T-helper 17 cell (primary cell): ENCODE measurements around the gene PDLIM5. TPM values are rescaled to one million over a fixed set of nuclear protein-coding genes. Genes with fewer than 3 reads are reported as not detected.

ENCODE experiments used
- ATAC-seq: fragments of 150-1000 bp; cut with Tn5 transposase; 2 replicates; pipeline ENCODE4 v1.10.0; 2021; ENCODE audit warnings: mild to moderate bottlenecking, moderate library complexity
- DNase-seq, 3 donors: peaks; one replicate each; pipeline versions ENCODE4 v3.0.0 to v3.0.0-alpha.2; 2020 to 2021
- H3K9me3 ChIP-seq: one replicate; pipeline ENCODE4 v1.7.0; 2013; ENCODE audit warnings: low read length, mild to moderate bottlenecking; ENCODE audit not compliant: control insufficient read depth, poor library complexity, severe bottlenecking
- H3K27ac Mint-ChIP-seq: one replicate; pipeline ENCODE4 v1.8.0; 2022; ENCODE audit warnings: mild to moderate bottlenecking, moderate library complexity, mixed read lengths
- H3K27me3 Mint-ChIP-seq: one replicate; pipeline ENCODE4 v1.8.0; 2022; ENCODE audit warnings: mixed read lengths
- H3K36me3 Mint-ChIP-seq: one replicate; pipeline ENCODE4 v1.8.0; 2022; ENCODE audit warnings: low read depth, mixed read lengths
- H3K4me1 Mint-ChIP-seq: one replicate; pipeline ENCODE4 v1.8.0; 2022; ENCODE audit warnings: mild to moderate bottlenecking, mixed read lengths
- H3K4me3 Mint-ChIP-seq: one replicate; pipeline ENCODE4 v1.8.0; 2022; ENCODE audit warnings: mild to moderate bottlenecking, moderate library complexity, mixed read lengths
- total RNA-seq, 4 donors: library from RNA in 2 of 4; stranded (reverse) in 2 of 4; gene quantifications; one replicate each; pipeline ENCODE4 v1.2.3 and lab custom pipeline; 2022 to 2026

The PDLIM5 gene
- total RNA-seq, 2 donors from 2014 or later: 25.9 to 37.6 TPM

- H3K27ac Mint-ChIP-seq: no peak overlapping the region
- H3K36me3 Mint-ChIP-seq: no peaks in the 10 kb centered on the region
- H3K27me3 Mint-ChIP-seq: peaks cover 6% of the 10 kb centered on the region
These were observed 15.2 kb upstream of the PDLIM5 start for GRCh38 chr4:94436512-94436911.

DNA sequence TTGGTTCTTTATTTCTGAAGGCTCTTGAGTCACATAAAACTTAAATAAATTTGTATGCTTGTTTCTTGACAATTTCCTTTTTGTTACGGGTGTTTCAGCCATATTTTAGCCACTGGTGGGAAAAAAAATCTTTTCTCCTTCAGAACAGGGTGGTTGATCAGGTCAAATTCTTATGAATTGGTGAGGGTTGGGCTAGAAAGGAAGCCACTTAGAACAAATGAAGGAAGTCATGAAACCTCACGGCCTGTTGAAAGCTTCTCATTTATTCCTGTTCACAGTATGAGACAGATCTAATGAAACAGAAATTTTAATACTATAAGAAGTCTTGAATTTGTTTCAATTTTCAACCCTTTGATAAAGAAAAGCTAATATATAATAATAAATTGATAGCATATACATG lies 12.1 kb upstream of the PDLIM5 start:
- ATAC-seq: no peak
- peaks cover 6% of the 10 kb centered on the region for H3K27me3 Mint-ChIP-seq
- no peak overlapping the region for H3K4me3 Mint-ChIP-seq
- H3K4me1 Mint-ChIP-seq: no peaks in the 10 kb centered on the region
- H3K9me3 ChIP-seq: no peaks in the 10 kb centered on the region
- H3K27ac Mint-ChIP-seq: no peak overlapping the region
- H3K36me3 Mint-ChIP-seq: no peaks in the 10 kb centered on the region
- DNase-seq: no peak

More at GRCh38 chr4:94436512-94436911, 15.2 kb upstream of the PDLIM5 start:
- Mint-ChIP-seq H3K4me3 (no peak overlapping the region), H3K4me1 (no peaks in the 10 kb centered on the region)
- H3K9me3 ChIP-seq: no peaks in the 10 kb centered on the region
- DNase-seq (no peak), ATAC-seq (no peak)

DNA sequence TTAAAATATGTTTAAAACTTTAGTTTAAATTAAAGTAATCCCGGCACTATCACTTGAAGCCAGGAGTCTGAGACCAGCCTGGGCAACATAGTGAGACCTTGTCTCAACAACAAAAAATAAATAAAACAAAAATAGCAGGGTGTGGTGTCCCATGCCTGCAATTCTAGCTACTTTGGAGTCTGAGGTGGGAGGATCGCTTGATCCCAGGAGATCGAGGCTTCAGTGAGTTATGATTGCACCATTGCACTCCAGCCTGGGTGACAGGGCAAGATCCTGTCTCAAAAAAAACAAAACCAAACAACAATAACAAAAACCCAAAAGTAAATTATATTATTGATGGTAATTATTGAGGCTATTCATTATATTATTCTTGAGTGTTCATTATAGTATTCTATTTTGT lies 9.9 kb upstream of the PDLIM5 start:
- H3K27me3 Mint-ChIP-seq: peaks cover 14% of the 10 kb centered on the region
- ATAC-seq: no peak
- no peaks in the 10 kb centered on the region for H3K9me3 ChIP-seq
- H3K4me3 Mint-ChIP-seq: no peak overlapping the region
- H3K4me1 Mint-ChIP-seq: no peaks in the 10 kb centered on the region
- H3K36me3 Mint-ChIP-seq: no peaks in the 10 kb centered on the region
- DNase-seq: no peak
- no peak overlapping the region for H3K27ac Mint-ChIP-seq

DNA sequence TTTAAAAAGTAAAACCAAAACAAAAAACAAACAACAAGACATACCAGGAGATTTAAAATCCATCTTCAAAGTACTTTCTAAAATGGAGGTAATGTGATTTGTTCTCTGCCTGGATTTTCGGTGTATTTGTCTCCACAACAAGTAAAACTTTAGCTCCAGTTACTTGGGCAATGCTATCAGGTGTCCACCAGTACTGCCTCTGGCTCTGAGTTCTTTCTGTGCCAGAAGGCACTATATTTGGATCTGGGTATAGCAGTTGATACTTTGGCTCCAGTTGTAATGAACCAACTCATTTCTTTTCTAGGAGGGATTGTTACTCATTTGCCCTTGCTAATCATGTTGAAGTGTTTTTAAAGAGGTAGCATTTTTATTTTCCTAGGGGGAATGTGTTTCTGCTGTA lies 9.5 kb upstream of the PDLIM5 start:
- DNase-seq (no peak), ATAC-seq (no peak)
- Mint-ChIP-seq H3K4me1 (peaks cover 3% of the 10 kb centered on the region), H3K36me3 (peaks cover 2% of the 10 kb centered on the region), H3K27ac (no peak overlapping the region), H3K27me3 (peaks cover 14% of the 10 kb centered on the region), H3K4me3 (no peak overlapping the region)
- H3K9me3 ChIP-seq: no peaks in the 10 kb centered on the region

DNA sequence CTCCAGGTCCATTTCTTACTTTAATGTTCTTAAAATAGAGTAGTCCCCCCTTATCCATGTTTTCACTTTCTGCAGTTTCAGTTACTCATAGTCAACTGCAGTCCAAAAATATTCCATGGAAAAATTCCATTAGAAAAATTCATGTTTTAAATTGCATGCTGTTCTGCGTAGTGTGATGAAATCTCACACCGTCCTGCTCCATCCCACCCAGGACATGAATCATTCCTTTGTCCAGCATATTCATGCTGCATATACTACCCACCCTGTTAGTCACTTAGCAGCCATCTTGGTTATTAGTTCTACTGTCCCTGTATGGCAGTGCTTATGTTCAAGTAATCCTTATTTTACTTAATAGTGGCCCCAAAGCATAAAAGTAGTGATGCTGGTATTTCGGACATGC lies 5.4 kb upstream of the PDLIM5 start:
- DNase-seq (no peak), ATAC-seq (no peak)
- no peak overlapping the region for H3K4me3 Mint-ChIP-seq
- H3K9me3 ChIP-seq: no peaks in the 10 kb centered on the region
- H3K27me3 Mint-ChIP-seq: peaks cover 33% of the 10 kb centered on the region
- no peak overlapping the region for H3K27ac Mint-ChIP-seq
- H3K4me1 Mint-ChIP-seq: peaks cover 8% of the 10 kb centered on the region
- peaks cover 4% of the 10 kb centered on the region for H3K36me3 Mint-ChIP-seq

DNA sequence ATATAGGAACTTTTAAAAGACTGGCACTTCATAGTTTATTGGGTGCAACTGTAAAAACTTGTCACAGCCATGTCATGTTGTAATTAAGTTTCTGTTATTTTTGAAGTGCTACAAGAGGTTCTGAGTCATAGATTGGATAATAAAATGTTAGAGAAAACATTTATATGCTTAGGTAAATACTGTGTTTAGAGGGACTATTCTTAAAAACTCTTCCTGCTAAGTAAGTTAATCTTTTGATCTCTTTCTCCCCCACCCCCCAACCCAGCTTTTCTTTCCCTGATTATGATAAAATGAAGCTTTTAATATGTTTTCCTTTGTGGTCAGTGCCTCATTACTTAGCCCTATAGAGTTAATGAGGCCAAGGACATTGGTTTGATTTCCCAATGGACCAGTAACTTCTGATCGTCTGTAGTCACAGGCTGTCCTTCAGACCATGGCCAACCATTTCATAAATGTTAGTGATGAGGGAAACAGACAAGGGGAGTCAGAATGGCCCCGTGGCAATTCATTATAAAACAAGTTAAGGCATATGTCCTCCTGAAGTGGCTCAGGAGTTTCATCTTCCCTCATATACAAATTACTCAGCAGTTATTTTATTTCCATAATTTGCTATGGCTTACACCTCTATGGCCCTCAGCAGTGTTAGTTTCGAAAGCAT lies 3.9 kb upstream of the PDLIM5 start:
- Mint-ChIP-seq H3K4me1 (peaks cover 13% of the 10 kb centered on the region), H3K36me3 (peaks cover 4% of the 10 kb centered on the region), H3K27ac (no peak overlapping the region), H3K4me3 (no peak overlapping the region), H3K27me3 (peaks cover 33% of the 10 kb centered on the region)
- DNase-seq (no peak), ATAC-seq (no peak)
- no peaks in the 10 kb centered on the region for H3K9me3 ChIP-seq

DNA sequence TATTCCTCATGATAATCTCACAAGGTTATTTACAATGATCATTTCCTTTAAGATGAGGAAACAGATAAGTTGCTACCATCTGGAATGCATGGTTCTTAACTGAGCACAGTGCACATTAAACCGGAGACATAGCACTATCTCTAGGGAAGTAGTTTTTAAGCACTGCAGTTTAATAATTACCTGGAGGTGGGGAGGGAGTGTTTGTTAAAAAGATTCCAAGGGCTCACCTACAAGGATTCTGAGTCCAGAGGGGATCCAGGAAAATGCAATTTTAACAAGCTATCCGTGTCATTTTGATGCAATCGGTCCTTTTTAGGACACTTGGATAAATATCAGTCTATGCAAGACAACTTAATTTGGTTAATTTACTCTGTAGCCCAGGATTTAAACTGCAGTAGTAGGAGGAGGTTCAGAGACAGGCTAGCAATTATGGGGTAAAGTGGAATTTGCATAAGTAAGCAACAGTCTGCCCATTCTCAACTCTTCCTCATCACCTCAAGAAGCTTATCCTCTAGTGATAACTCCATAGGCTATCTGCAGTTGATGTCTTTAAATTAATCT lies 2.8 kb upstream of the PDLIM5 start:
- H3K27me3 Mint-ChIP-seq: peaks cover 33% of the 10 kb centered on the region
- no peaks in the 10 kb centered on the region for H3K9me3 ChIP-seq
- DNase-seq: no peak
- ATAC-seq: no peak
- H3K36me3 Mint-ChIP-seq: peaks cover 4% of the 10 kb centered on the region
- peaks cover 18% of the 10 kb centered on the region for H3K4me1 Mint-ChIP-seq
- no peak overlapping the region for H3K4me3 Mint-ChIP-seq
- no peak overlapping the region for H3K27ac Mint-ChIP-seq

DNA sequence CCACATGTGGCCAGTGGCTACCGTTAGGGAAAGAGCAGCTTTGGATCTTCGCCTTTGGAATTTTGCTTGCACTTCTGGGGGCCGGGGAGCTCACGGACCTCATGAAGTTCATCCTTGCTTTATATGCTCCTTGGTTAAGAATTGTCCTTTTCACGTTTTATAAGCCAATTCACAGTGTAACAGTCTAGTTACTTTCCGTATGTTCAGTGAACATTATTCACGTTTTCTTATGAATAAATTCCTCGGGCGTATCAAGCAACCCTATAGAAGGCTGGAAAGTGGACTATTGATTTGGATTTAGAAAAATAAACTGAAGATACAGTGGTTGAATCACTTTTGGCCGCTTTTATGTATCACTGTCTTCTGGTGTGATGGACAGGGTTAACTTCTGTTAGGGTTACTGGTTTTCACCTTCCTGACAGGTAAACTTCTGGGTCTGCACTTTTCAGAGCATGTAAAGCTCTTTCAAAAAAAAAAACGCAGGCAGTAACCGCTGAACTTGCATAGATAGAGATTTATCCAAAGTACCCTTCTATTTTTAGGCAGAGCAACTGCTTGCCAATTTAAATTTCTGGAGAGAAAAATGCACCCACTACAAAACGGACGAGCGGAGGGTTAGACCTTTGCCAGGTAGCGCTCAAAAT lies 569 bp upstream of the PDLIM5 start:
- Mint-ChIP-seq H3K27ac (peak overlapping the region; percentile 85), H3K27me3 (peaks cover 31% of the 10 kb centered on the region), H3K4me1 (peaks cover 25% of the 10 kb centered on the region), H3K4me3 (peak overlapping the region; percentile 91), H3K36me3 (peaks cover 4% of the 10 kb centered on the region)
- no peaks in the 10 kb centered on the region for H3K9me3 ChIP-seq
- no peak for DNase-seq
- ATAC-seq: peak; percentile 13

DNA sequence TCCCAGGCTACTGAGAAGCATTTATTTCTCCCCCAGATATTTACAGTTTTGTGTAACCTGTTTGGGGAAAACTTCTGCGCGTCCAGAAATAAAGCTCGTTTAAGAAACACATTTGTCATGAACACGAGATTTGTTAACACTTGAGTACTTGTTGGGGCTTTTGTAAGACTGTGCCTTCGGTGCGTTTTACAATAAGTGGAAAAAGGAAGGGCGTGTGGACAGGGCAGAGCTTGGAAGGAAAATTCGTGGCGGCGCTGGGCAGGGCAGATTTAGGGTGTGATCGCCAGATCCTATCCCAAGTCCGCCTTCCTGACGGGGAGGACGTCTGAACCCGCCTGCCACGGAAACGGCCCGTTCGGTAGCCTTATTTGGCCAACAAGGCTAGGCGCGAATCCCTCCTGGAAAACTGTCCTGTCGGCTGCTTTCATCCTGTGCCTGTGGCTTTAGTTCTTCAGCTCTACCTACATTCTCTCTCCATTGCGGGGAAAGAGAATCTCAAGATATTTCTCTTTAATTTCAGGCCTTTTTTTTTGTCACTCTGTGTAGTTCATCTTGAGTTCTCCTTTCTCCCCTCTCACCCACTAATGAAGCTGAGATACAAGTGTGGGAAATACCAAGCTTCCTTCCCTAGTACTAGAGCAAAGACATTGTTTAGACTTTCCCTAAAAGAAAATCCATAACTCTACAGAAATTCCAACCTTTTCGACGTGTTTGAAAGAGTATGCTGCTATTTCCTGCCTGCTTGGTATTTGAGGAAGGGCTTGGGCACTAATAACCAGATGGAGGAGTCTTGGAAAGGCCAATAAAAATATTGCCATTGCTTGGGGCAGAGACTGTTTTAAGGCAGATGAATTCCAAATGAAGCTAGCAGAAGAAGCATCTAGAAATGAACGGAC lies 982 bp downstream of the PDLIM5 start:
- ATAC-seq: no peak
- peak overlapping the region; percentile 45 for H3K27ac Mint-ChIP-seq
- H3K36me3 Mint-ChIP-seq: no peaks in the 10 kb centered on the region
- peaks cover 15% of the 10 kb centered on the region for H3K27me3 Mint-ChIP-seq
- no peaks in the 10 kb centered on the region for H3K9me3 ChIP-seq
- DNase-seq: peak in 2 of 3 donors; percentile 9 to 12
- H3K4me1 Mint-ChIP-seq: peaks cover 23% of the 10 kb centered on the region
- H3K4me3 Mint-ChIP-seq: peak overlapping the region; percentile 91

- Mint-ChIP-seq H3K27me3 (peaks cover 8% of the 10 kb centered on the region), H3K4me1 (peaks cover 25% of the 10 kb centered on the region), H3K4me3 (peak overlapping the region; percentile 91), H3K36me3 (no peaks in the 10 kb centered on the region), H3K27ac (peak overlapping the region; percentile 45)
- DNase-seq (no peak), ATAC-seq (no peak)
- H3K9me3 ChIP-seq: no peaks in the 10 kb centered on the region
These were observed 1.7 kb downstream of the PDLIM5 start for GRCh38 chr4:94453391-94453963.

- Mint-ChIP-seq H3K36me3 (no peaks in the 10 kb centered on the region), H3K4me1 (peaks cover 30% of the 10 kb centered on the region), H3K27me3 (no peaks in the 10 kb centered on the region), H3K27ac (no peak overlapping the region), H3K4me3 (no peak overlapping the region)
- H3K9me3 ChIP-seq: no peaks in the 10 kb centered on the region
- DNase-seq (no peak), ATAC-seq (no peak)
These were observed 2.7 kb downstream of the PDLIM5 start for GRCh38 chr4:94454405-94454804.

- ATAC-seq (no peak), DNase-seq (no peak)
- Mint-ChIP-seq H3K27ac (no peak overlapping the region), H3K36me3 (no peaks in the 10 kb centered on the region), H3K27me3 (no peaks in the 10 kb centered on the region), H3K4me3 (no peak overlapping the region), H3K4me1 (peaks cover 33% of the 10 kb centered on the region)
- no peaks in the 10 kb centered on the region for H3K9me3 ChIP-seq
These were observed 3.3 kb downstream of the PDLIM5 start for GRCh38 chr4:94455081-94455480.

DNA sequence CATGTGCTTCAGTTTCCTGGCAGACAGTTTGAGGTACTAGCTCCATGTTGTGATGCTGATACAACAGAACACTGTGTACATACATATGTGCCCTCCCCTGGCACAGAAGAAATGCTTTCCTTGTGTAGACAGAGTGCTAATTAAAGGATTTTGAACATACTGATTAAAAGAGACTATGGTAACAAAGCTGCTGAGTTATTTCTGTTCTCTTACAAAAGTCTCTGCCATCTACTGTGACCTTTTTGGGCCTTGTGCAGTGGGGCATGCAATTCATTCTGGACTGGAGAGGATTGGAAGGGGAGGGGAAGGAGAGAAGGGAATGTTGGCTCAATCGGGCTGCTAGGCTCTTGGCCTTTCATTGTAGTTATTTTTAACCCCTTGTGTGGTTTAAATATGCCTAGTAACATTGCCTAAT lies 6.0 kb downstream of the PDLIM5 start:
- ATAC-seq (no peak), DNase-seq (no peak)
- Mint-ChIP-seq H3K4me3 (no peak overlapping the region), H3K4me1 (peaks cover 28% of the 10 kb centered on the region), H3K36me3 (no peaks in the 10 kb centered on the region), H3K27ac (no peak overlapping the region), H3K27me3 (no peaks in the 10 kb centered on the region)
- H3K9me3 ChIP-seq: no peaks in the 10 kb centered on the region
